GM12878 (cell line): ENCODE measurements around the gene ZNF502. TPM values are rescaled to one million over a fixed set of nuclear protein-coding genes. Genes with fewer than 3 reads are reported as not detected.
"Not testable (repeated sequence)": the region's sequence is repeated elsewhere in the genome, so short reads cannot be mapped to it uniquely, and the experiment has no call there.

Experiments
- ATAC-seq: fragments of 200-7000 bp; cut with Tn5 transposase; 3 replicates; pipeline ENCODE4 v1.9.1; 2020; ENCODE audit warnings: mild to moderate bottlenecking, moderate library complexity
- BruUV-seq: library from RNA; stranded (reverse); fragments of 400-500 nt; replicated peaks from 2 replicates; lab custom pipeline; 2021; lab: Mats Ljungman, UMichigan
- CTCF ChIA-PET: fragments of 300-600 bp; sonication (Branson Sonifier 250); formaldehyde crosslinking; extraction: SDS; loops from one replicate; lab custom pipeline; 2021; ENCODE audit warnings: inconsistent platforms; lab: Yijun Ruan, JAX
- POLR2A ChIA-PET: fragments of 350-600 bp; formaldehyde crosslinking; extraction: SDS; loops from one replicate; lab custom pipeline; 2021; ENCODE audit warnings: inconsistent platforms; lab: Charles Lee
- RAD21 ChIA-PET: fragments of 300-600 bp; sonication (Branson Sonifier 250); formaldehyde crosslinking; loops from one replicate; lab custom pipeline; 2023; ENCODE audit warnings: antibody characterized with exemption; ENCODE audit not compliant: unreplicated experiment; lab: Charles Lee
- SMC1A ChIA-PET: fragments of 300-600 bp; sonication (Branson Sonifier 250); formaldehyde crosslinking; loops from one replicate; lab custom pipeline; 2023; ENCODE audit not compliant: unreplicated experiment, uncharacterized antibody; lab: Charles Lee
- DNase-seq: peaks from one replicate; pipeline ENCODE4 v3.0.0-alpha.2; 2011; ENCODE audit warnings: low read depth, low spot score
- FAIRE-seq: peaks from 3 replicates; lab custom pipeline; 2011; peaks lifted over from hg19 to GRCh38; lab: Jason Lieb, UNC
- H2AFZ ChIP-seq: 2 replicates; pipeline ENCODE4 v1.6.0; 2011; ENCODE audit warnings: low read depth, low read length, control low read depth; ENCODE audit not compliant: control insufficient read depth
- H3K27ac ChIP-seq: 2 replicates; pipeline ENCODE4 v1.5.1; 2011; ENCODE audit warnings: control low read depth; ENCODE audit not compliant: control insufficient read depth, insufficient read depth
- H3K27me3 ChIP-seq, 2 experiments: replicated peaks in 1 of 2; 2 replicates each; pipeline versions ENCODE4 v1.6.0 to v1.6.1; 2011; ENCODE audit warnings: low read length in 1 of 2; ENCODE audit not compliant: control insufficient read depth in 2 of 2, insufficient read depth in 2 of 2
- H3K36me3 ChIP-seq, 2 experiments: 2 replicates each; pipeline ENCODE4 v1.5.1; 2011; ENCODE audit warnings: low read length in 1 of 2; ENCODE audit not compliant: control insufficient read depth in 2 of 2, insufficient read depth in 2 of 2
- H3K4me1 ChIP-seq: 2 replicates; pipeline ENCODE4 v1.6.1; 2011; ENCODE audit warnings: mild to moderate bottlenecking, low read length, moderate library complexity, mixed read lengths; ENCODE audit not compliant: control insufficient read depth, insufficient read depth
- H3K4me2 ChIP-seq: 2 replicates; pipeline ENCODE4 v1.6.0; 2011; ENCODE audit warnings: control low read depth; ENCODE audit not compliant: control insufficient read depth, insufficient read depth
- H3K4me3 ChIP-seq: fragments of 200-600 bp; sonication (generic); 2 replicates; pipeline ENCODE4 v1.5.1; 2016
- H3K79me2 ChIP-seq: 2 replicates; pipeline ENCODE4 v1.6.0; 2011; ENCODE audit warnings: low read length; ENCODE audit not compliant: control insufficient read depth, insufficient read depth
- H3K9ac ChIP-seq: 2 replicates; pipeline ENCODE4 v1.8.0; 2011; ENCODE audit warnings: low read length, control low read depth, mixed read lengths; ENCODE audit not compliant: control insufficient read depth, insufficient read depth
- H3K9me3 ChIP-seq: replicated peaks from 3 replicates; pipeline ENCODE4 v1.5.1; 2011; ENCODE audit warnings: mild to moderate bottlenecking, low read length; ENCODE audit not compliant: control insufficient read depth, insufficient read depth
- H4K20me1 ChIP-seq: 2 replicates; pipeline ENCODE4 v1.6.0; 2011; ENCODE audit not compliant: control insufficient read depth, insufficient read depth
- CTCF ChIP-seq, 3 experiments: IDR thresholded peaks in 2 of 3; conservative IDR thresholded peaks in 1 of 3; 2 replicates each; pipeline ENCODE4 v1.5.1; 2011; ENCODE audit warnings: low read depth in 3 of 3, low read length in 3 of 3, mild to moderate bottlenecking in 3 of 3, control low read depth in 2 of 3, moderate library complexity in 2 of 3, inconsistent platforms in 1 of 3, mixed read lengths in 1 of 3; ENCODE audit not compliant: control insufficient read depth in 2 of 3, insufficient read depth in 1 of 3; ENCODE audit errors: extremely low read depth in 1 of 3
- NFYA ChIP-seq: IDR thresholded peaks from 2 replicates; pipeline ENCODE4 v1.6.1; 2011; ENCODE audit warnings: low read depth, mild to moderate bottlenecking, low read length, improper control_type of control experiment, borderline replicate concordance
- SPI1 ChIP-seq: IDR thresholded peaks from 2 replicates; pipeline ENCODE4 v1.6.1; 2011; ENCODE audit warnings: low read depth, mild to moderate bottlenecking, low read length, moderate library complexity, borderline replicate concordance; ENCODE audit not compliant: insufficient read depth
- ZNF217 ChIP-seq: fragments of 450-650 bp; IDR thresholded peaks from 2 replicates; pipeline ENCODE4 v1.6.1; 2017; ENCODE audit warnings: antibody characterized with exemption, mild to moderate bottlenecking
- WGBS: methylation state at CpG from one replicate; pipeline ENCODE4 v1.1.6; 2016; ENCODE audit warnings: low lambda C conversion rate; ENCODE audit not compliant: insufficient replicate concordance, insufficient coverage; ENCODE audit errors: missing lambda C conversion rate; 5-methylcytosine and 5-hydroxymethylcytosine counted together
- in situ Hi-C: fragments of 300-500 bp; cut with MboI; formaldehyde crosslinking; loops from 9 replicates; pipeline ENCODE4 v1.14.3; 2018; ENCODE audit warnings: mixed read lengths
- intact Hi-C: fragments of 100-400 bp; cut with micrococcal nuclease; formaldehyde crosslinking; loops from one replicate; pipeline ENCODE4 v1.14.2; 2022; ENCODE audit not compliant: unreplicated experiment
- polyA plus RNA-seq, 11 experiments: library from polyadenylated mRNA; depleted of rRNA in 4 of 11; unstranded in 6 of 11; stranded (reverse) in 5 of 11; fragments of >200 nt; fragmentation: Nextera tagmentation in 4 of 11; fragmentation: Illumina TruSeq in 1 of 11; extraction: Ambion mirVana in 4 of 11; extraction: Trizol in 1 of 11; gene quantifications; 1 replicate in 1 of 11; 2 replicates in 10 of 11; pipeline versions ENCODE4 v1.2.1 to v1.2.3, GENCODE V29; 2011 to 2016; ENCODE audit warnings: inconsistent platforms in 2 of 11, missing spikeins in 2 of 11, low read depth in 1 of 11
- total RNA-seq, 4 experiments: library from RNA; depleted of rRNA in 3 of 4; stranded (reverse); fragments of >200 nt in 3 of 4; fragmentation: Illumina TruSeq in 1 of 4; extraction: Trizol in 1 of 4; gene quantifications; 2 replicates each; pipeline versions ENCODE4 v1.2.1 to v1.2.3, GENCODE V29; 2013 to 2021

The ZNF502 gene
- total and polyA plus RNA-seq, 10 of the 15 experiments (the other 5 are each of a cell fraction or from before 2014, with no cell fraction given): 0.39 to 1.7 (median 1.1) TPM

DNA sequence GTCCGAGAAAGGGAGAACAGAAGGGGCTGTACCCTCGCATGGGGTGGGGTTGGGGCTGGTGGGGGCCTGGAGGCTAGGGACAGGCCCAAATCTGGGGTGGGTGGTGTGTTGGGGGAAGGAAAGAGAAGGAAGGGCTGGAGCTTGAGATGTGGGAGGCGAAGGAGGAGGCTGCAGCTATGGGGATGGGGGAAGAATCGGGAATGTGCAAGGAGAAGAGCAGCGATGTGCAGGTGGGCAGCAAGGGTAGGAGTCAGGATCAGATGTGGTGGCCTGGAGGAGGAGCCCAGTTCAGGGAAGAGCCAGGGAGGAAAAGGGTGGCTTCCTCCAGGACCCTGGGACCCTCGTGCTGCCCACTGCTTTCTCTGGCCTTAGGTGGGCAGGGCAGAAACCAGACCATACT lies 42.7 kb upstream of the ZNF502 start:
- ChIA-PET CTCF (no interaction called here), SMC1A (no interaction called here), POLR2A (no interaction called here), RAD21 (no interaction called here)
- no peaks in the 10 kb centered on the region for H4K20me1 ChIP-seq
- H3K4me3 ChIP-seq: no peak overlapping the region
- 77% methylated on average over 6 of the region's 6 CpGs for WGBS
- no peak for ATAC-seq
- no peak overlapping the region for H2AFZ ChIP-seq
- H3K79me2 ChIP-seq: no peaks in the 10 kb centered on the region
- H3K4me2 ChIP-seq: no peak overlapping the region
- TF ChIP-seq SPI1 (no peak), ZNF217 (no peak), CTCF (IDR thresholded peaks at IDR 0.05 in 2 of 3, conservative IDR thresholded peaks at IDR 0.05 in 1 of 3; ENCODE audit: control insufficient read depth in 2 of 3, extremely low read depth in 1 of 3, insufficient read depth in 1 of 3, low read depth in 3 of 3, low read length in 3 of 3) (no peak), NFYA (no peak)
- H3K36me3 ChIP-seq: no peaks in the 10 kb centered on the region
- no TSS peak for BruUV-seq
- H3K9ac ChIP-seq: no peak overlapping the region
- intact Hi-C loops (no loop called here), in situ Hi-C loops (no loop called here)
- no peak for DNase-seq
- no peak for FAIRE-seq
- H3K27me3 ChIP-seq: no peaks in the 10 kb centered on the region
- H3K9me3 ChIP-seq: no peaks in the 10 kb centered on the region; the same call in 2 of the 3 replicates
- no peak overlapping the region for H3K27ac ChIP-seq
- no peaks in the 10 kb centered on the region for H3K4me1 ChIP-seq

- H3K79me2 ChIP-seq, H3K4me3 ChIP-seq, CTCF ChIA-PET, H3K27me3 ChIP-seq, FAIRE-seq, intact Hi-C loops, BruUV-seq, DNase-seq, H3K27ac ChIP-seq, H3K4me1 ChIP-seq, H3K4me2 ChIP-seq, H2AFZ ChIP-seq, POLR2A ChIA-PET, ATAC-seq, H3K36me3 ChIP-seq, in situ Hi-C loops, RAD21 ChIA-PET, H4K20me1 ChIP-seq, H3K9me3 ChIP-seq, SMC1A ChIA-PET, H3K9ac ChIP-seq: not testable (repeated sequence)
- 81% methylated on average over 5 of the region's 8 CpGs for WGBS
These were observed 39.0 kb upstream of the ZNF502 start for GRCh38 chr3:44673466-44673865.
